GM12878 (cell line): ENCODE measurements around the gene REEP6.

Source experiments
- BCL11A ChIP-seq: IDR thresholded peaks from 2 replicates; pipeline ENCODE4 v1.6.1; 2011; ENCODE audit warnings: low read depth, low read length
- CTCF ChIP-seq, 3 experiments: IDR thresholded peaks in 2 of 3; conservative IDR thresholded peaks in 1 of 3; 2 replicates each; pipeline ENCODE4 v1.5.1; 2011; ENCODE audit warnings: low read depth in 3 of 3, low read length in 3 of 3, mild to moderate bottlenecking in 3 of 3, control low read depth in 2 of 3, moderate library complexity in 2 of 3, inconsistent platforms in 1 of 3, mixed read lengths in 1 of 3; ENCODE audit not compliant: control insufficient read depth in 2 of 3, insufficient read depth in 1 of 3; ENCODE audit errors: extremely low read depth in 1 of 3
- ESRRA ChIP-seq: IDR thresholded peaks from 2 replicates; pipeline ENCODE4 v1.6.1; 2012; ENCODE audit warnings: mild to moderate bottlenecking, low read length, improper control_type of control experiment
- EZH2 ChIP-seq: IDR thresholded peaks from 2 replicates; pipeline ENCODE4 v1.6.1; 2012; ENCODE audit warnings: low read depth, mild to moderate bottlenecking, control low read depth, inconsistent platforms, low read length, borderline replicate concordance; ENCODE audit not compliant: control insufficient read depth
- KLF5 ChIP-seq: fragments of 450-650 bp; IDR thresholded peaks from 2 replicates; pipeline ENCODE4 v1.6.1; 2014; ENCODE audit warnings: mild to moderate bottlenecking; ENCODE audit not compliant: partially characterized antibody
- NFYB ChIP-seq: IDR thresholded peaks from 2 replicates; pipeline ENCODE4 v1.6.1; 2011; ENCODE audit warnings: low read depth, mild to moderate bottlenecking, low read length, improper control_type of control experiment, moderate library complexity; ENCODE audit not compliant: insufficient read depth
- POLR2AphosphoS5 ChIP-seq: IDR thresholded peaks from 2 replicates; pipeline ENCODE4 v1.6.1; 2011; ENCODE audit warnings: mild to moderate bottlenecking, low read length, inconsistent platforms
- YY1 ChIP-seq: IDR thresholded peaks from 2 replicates; pipeline ENCODE4 v1.6.1; 2011; ENCODE audit warnings: low read depth, mild to moderate bottlenecking, low read length
- ZNF24 ChIP-seq: fragments of 450-650 bp; IDR thresholded peaks from 2 replicates; pipeline ENCODE4 v1.6.1; 2017; ENCODE audit warnings: antibody characterized with exemption, mild to moderate bottlenecking
- TF ChIP-seq, protein P1 (sequence below): fragments of 450-650 bp; IDR thresholded peaks from 2 replicates; pipeline ENCODE4 v1.6.1; 2018; ENCODE audit warnings: mild to moderate bottlenecking, low read depth, moderate library complexity; ENCODE audit not compliant: partially characterized antibody

GRCh38 chr19:1514295-1514661, 23.3 kb downstream of the REEP6 start:
- no peak for TF ChIP-seq POLR2AphosphoS5
- no peak for TF ChIP-seq ESRRA
- TF ChIP-seq EZH2 = no peak
- no peak for TF ChIP-seq CTCF (IDR thresholded peaks at IDR 0.05 in 2 of 3, conservative IDR thresholded peaks at IDR 0.05 in 1 of 3; ENCODE audit: control insufficient read depth in 2 of 3, extremely low read depth in 1 of 3, insufficient read depth in 1 of 3, low read depth in 3 of 3, low read length in 3 of 3)
- no peak for TF ChIP-seq NFYB
- no peak for TF ChIP-seq BCL11A
- TF ChIP-seq KLF5 = no peak
- TF ChIP-seq ZNF24 = no peak
- TF ChIP-seq, protein P1, sequence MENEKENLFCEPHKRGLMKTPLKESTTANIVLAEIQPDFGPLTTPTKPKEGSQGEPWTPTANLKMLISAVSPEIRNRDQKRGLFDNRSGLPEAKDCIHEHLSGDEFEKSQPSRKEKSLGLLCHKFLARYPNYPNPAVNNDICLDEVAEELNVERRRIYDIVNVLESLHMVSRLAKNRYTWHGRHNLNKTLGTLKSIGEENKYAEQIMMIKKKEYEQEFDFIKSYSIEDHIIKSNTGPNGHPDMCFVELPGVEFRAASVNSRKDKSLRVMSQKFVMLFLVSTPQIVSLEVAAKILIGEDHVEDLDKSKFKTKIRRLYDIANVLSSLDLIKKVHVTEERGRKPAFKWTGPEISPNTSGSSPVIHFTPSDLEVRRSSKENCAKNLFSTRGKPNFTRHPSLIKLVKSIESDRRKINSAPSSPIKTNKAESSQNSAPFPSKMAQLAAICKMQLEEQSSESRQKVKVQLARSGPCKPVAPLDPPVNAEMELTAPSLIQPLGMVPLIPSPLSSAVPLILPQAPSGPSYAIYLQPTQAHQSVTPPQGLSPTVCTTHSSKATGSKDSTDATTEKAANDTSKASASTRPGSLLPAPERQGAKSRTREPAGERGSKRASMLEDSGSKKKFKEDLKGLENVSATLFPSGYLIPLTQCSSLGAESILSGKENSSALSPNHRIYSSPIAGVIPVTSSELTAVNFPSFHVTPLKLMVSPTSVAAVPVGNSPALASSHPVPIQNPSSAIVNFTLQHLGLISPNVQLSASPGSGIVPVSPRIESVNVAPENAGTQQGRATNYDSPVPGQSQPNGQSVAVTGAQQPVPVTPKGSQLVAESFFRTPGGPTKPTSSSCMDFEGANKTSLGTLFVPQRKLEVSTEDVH = no peak
- no peak for TF ChIP-seq YY1
